Measurements from ENCODE around the gene FRMD8. TPM values are rescaled to one million over a fixed set of nuclear protein-coding genes. Genes with fewer than 3 reads are reported as not detected.

Gene FRMD8
- total and polyA plus RNA-seq, 9 of the 15 experiments (the other 6 are each of a cell fraction or from before 2014, with no cell fraction given): 4.5 to 54.5 (median 15.8) TPM

DNA sequence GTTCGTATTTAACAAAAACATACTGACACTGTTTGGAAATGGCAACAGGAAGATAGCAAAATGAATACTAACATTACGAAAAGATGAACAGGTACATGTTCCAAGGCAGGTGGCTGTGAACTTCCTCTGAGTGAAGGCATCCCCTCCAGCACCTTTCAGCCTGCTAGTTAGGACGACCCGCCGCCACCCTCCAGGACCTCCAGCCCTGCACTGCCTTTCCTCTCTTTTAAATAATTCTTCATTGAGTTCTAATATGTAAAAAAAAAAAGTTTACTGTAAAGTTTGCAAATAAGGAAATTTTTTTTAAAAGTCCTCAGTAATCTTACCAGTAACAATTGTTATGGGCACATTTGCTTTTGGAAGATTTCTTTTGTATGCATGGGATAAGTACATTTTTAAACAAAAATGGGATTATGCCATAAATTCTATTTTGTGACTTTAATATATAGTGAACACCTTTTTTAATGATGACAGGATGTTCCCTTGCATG, 42.2 kb downstream of the FRMD8 start (continued):
- no peak for TF ChIP-seq TFE3 (CRISPR knock-in tag; IDR thresholded peaks at IDR 0.05)
- no peak for TF ChIP-seq HMG20B (CRISPR knock-in tag; IDR thresholded peaks at IDR 0.05)
- no peak for TF ChIP-seq ZNF431 (CRISPR knock-in tag; IDR thresholded peaks at IDR 0.05)
- TF ChIP-seq CBX1 (IDR thresholded peaks at IDR 0.05; ENCODE audit: low read depth): no peak
- no peak for TF ChIP-seq MCM7 (IDR thresholded peaks at IDR 0.05)
- TF ChIP-seq CEBPZ (IDR thresholded peaks at IDR 0.05; ENCODE audit: borderline replicate concordance, low read depth, low read length): no peak
- no peak for TF ChIP-seq NCOA6 (IDR thresholded peaks at IDR 0.05)
- TF ChIP-seq REST (IDR thresholded peaks at IDR 0.05; ENCODE audit: borderline replicate concordance): no peak; the same call in 1 of the 2 replicates
- no peak for TF ChIP-seq REST (CRISPR knock-in tag; IDR thresholded peaks at IDR 0.05; ENCODE audit: low read depth)
- no peak for TF ChIP-seq BRD9 (IDR thresholded peaks at IDR 0.05; ENCODE audit: low read depth, partially characterized antibody)
- no peak for TF ChIP-seq CBX3 (IDR thresholded peaks at IDR 0.05; ENCODE audit: borderline replicate concordance in 1 of 2, low read length in 2 of 2)

All from K562 (cell line).